Small intestine (tissue), 7 donors: ENCODE data around the gene RBBP8NL. TPM values are rescaled to one million over a fixed set of nuclear protein-coding genes. Genes with fewer than 3 reads are reported as not detected.

Source experiments
- DNase-seq, 2 donors: peaks; one replicate each; pipeline versions ENCODE4 v3.0.0 to v3.0.0-alpha.2; 2013
- FAIRE-seq: peaks from 2 replicates; lab custom pipeline; 2012; peaks lifted over from hg19 to GRCh38; lab: Jason Lieb, UNC
- H3K27ac ChIP-seq, 3 donors: one replicate each; pipeline ENCODE4 v1.5.1; 2013; ENCODE audit warnings: low read length in 2 of 3, mild to moderate bottlenecking in 2 of 3, control low read depth in 1 of 3, inconsistent platforms in 1 of 3, low read depth in 1 of 3, moderate library complexity in 1 of 3
- H3K27me3 ChIP-seq, 3 donors: one replicate each; pipeline ENCODE4 v1.6.1; 2013; ENCODE audit warnings: low read length in 3 of 3, inconsistent platforms in 1 of 3; ENCODE audit not compliant: control insufficient read depth in 3 of 3, insufficient read depth in 3 of 3
- H3K36me3 ChIP-seq, 3 donors: one replicate each; pipeline ENCODE4 v1.6.1; 2013; ENCODE audit warnings: low read length in 3 of 3, inconsistent platforms in 1 of 3, low read depth in 1 of 3, mild to moderate bottlenecking in 1 of 3, moderate library complexity in 1 of 3; ENCODE audit not compliant: control insufficient read depth in 3 of 3, insufficient read depth in 2 of 3
- H3K4me1 ChIP-seq, 3 donors: one replicate each; pipeline ENCODE4 v1.6.1; 2013; ENCODE audit warnings: low read length in 2 of 3, inconsistent platforms in 1 of 3, low read depth in 1 of 3, mild to moderate bottlenecking in 1 of 3, moderate library complexity in 1 of 3; ENCODE audit not compliant: control insufficient read depth in 3 of 3, insufficient read depth in 2 of 3
- H3K4me3 ChIP-seq, 3 donors: one replicate each; pipeline ENCODE4 v1.5.1; 2013; ENCODE audit warnings: low read length in 3 of 3, control low read depth in 1 of 3, inconsistent platforms in 1 of 3, low read depth in 1 of 3, mild to moderate bottlenecking in 1 of 3, moderate library complexity in 1 of 3
- H3K9me3 ChIP-seq, 2 donors: one replicate each; pipeline ENCODE4 v1.6.1; 2013; ENCODE audit warnings: low read depth in 1 of 2, low read length in 1 of 2; ENCODE audit not compliant: control insufficient read depth in 2 of 2, insufficient read depth in 1 of 2
- WGBS, 3 donors: extraction: QIAGEN DNeasy Blood & Tissue Kit; methylation state at CpG; one replicate each; pipeline ENCODE4 v1.1.7; 2013; 5-methylcytosine and 5-hydroxymethylcytosine counted together
- polyA plus RNA-seq, 4 donors: library from polyadenylated mRNA; stranded (reverse) in 3 of 4; unstranded in 1 of 4; fragments of 200-250 nt in 3 of 4; fragments of 120-200 nt in 1 of 4; gene quantifications; one replicate each; pipeline versions ENCODE4 v1.2.1 to v1.2.3, GENCODE V29; 2013
- donor health status: healthy with polysubstance abuse.
- donor health status: control.
- donor health status: control.
- donor health status: Bipolar disorder and iron deficiency.
- donor health status: healthy.

The RBBP8NL gene
- polyA plus RNA-seq, 4 donors, result 8.0 to 28.0 (median 13.5) TPM

DNA sequence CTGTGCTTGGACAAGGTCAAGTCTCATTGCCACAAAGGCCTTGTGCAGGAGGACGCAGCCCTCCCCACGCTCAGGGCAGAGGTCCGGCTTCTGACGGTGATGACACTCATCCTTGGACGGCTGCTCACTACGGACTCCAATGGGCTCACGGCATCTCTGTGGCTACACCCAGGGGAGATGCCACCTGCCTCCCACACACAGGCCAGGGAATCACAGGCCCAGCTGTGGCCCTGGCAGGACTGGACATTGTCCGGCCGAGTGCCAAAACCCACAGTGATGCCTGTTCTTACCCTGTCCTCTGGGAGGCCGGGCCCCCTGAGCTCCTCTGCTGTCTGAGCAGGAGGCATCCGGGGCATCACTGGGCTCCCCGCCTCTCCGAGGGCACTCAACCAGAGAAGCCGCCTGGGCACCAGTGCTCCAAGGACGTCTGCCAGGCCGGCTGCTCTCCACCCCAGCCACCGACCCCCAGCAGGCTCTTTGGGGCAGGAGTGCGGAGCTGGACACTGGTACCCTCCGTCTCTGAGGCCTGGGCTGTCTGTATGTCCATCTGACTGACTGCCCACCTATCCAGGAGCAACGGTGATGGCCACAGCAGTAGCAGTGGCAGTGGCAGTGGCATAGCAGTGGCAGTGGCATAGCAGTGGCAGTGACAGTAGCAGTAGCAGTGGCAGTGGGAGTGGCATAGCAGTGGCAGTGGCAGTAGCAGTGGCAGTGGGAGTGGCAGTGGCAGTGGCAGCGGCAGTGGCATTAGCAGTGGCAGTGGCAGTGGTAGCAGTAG is 1.9 kb downstream of the RBBP8NL start:
- no peaks in the 10 kb centered on the region for H3K9me3 ChIP-seq
- peaks cover 0 to 72% (median 2%) of the 10 kb centered on the region in 3 donors for H3K4me1 ChIP-seq
- no peaks in the 10 kb centered on the region for H3K27me3 ChIP-seq
- no peak for FAIRE-seq
- no peak overlapping the region for H3K27ac ChIP-seq
- no peak for DNase-seq
- WGBS, 3 donors, result 86 to 88% (median 87%) methylated on average over 19 to 21 of the region's 21 CpGs
- H3K4me3 ChIP-seq, result no peak overlapping the region
- peaks cover 0 to 33% (median 0%) of the 10 kb centered on the region in 3 donors for H3K36me3 ChIP-seq

DNA sequence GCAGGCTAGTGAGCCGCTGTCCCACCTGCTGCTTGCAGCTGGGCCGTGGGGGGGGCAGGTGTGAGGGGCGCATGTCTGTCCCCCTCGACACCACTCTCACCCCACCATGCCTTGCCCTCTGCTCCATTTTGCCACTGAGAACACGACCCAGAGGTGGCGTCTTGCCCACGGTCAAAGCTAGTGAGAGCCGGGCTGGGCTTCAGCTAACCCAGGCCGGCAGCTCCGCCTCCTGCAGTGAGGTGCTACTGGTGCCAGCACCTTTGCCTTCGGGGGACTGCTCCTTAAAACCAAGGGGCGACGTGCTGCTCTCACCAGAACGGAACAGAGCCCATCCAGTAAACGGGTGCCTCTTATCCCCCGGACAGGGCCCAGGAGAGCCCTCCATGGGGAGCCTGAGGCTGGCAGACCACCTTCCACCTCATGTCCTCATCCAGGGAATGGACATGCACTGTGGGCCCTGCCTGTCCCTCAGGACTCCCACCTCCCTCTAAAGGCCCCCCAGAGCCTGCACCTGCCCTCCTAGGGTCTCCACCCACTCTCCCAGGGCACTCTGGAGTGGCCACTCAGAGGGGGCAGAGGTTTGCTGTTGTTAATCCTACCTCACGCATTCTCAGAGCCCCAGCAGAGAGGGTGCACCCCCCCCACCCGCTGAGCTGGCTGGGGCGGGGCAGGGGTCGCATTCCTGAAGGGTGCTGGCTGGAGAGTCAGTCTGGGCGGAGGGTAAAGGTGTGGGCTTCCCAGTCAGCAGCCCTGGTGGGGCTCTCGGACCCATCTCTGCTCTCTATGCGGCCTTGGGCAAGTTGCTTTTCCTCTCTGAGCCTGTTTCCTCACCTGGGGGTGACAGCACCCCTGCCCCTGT is 2.9 kb downstream of the RBBP8NL start:
- H3K4me1 ChIP-seq, result peaks cover 0 to 62% (median 0%) of the 10 kb centered on the region in 3 donors
- FAIRE-seq (no peak), DNase-seq (peak in 1 of 2 donors; percentile 41)
- no peaks in the 10 kb centered on the region for H3K9me3 ChIP-seq
- WGBS, 3 donors, result 65 to 70% (median 69%) methylated on average over 23 of the region's 23 CpGs
- peaks cover 0 to 35% (median 0%) of the 10 kb centered on the region in 3 donors for H3K36me3 ChIP-seq
- no peak overlapping the region for H3K27ac ChIP-seq
- H3K27me3 ChIP-seq, result no peaks in the 10 kb centered on the region
- no peak overlapping the region for H3K4me3 ChIP-seq

DNA sequence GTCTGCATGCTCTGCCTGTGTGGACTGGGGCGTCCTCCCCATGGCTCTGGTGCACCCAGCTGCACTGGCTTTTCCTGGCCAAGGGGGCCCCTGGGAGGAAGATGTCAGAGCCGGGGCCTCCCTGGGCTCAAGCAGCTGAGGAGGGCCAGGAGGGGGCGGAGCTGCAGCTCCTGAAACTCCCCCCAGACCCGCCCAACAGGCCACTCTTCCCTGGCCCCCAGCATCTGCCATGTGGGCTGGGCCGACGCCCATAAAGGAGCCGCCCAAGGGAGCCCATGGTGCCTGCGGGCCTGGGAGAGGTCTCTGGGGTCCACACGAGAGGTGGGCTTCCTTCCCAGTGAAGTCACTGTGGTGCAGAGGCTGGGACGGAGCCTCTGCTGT is 4.0 kb downstream of the RBBP8NL start:
- peak overlapping the region in 1 of 3 donors; percentile 4 for H3K27ac ChIP-seq
- peaks cover 0 to 43% (median 0%) of the 10 kb centered on the region in 3 donors for H3K36me3 ChIP-seq
- peaks cover 0 to 51% (median 0%) of the 10 kb centered on the region in 3 donors for H3K4me1 ChIP-seq
- peak in 1 of 2 donors; percentile 71 for DNase-seq
- H3K4me3 ChIP-seq, result no peak overlapping the region
- no peaks in the 10 kb centered on the region for H3K27me3 ChIP-seq
- WGBS, 3 donors, result 47 to 61% (median 53%) methylated on average over 9 to 10 of the region's 10 CpGs
- no peak for FAIRE-seq
- H3K9me3 ChIP-seq, result no peaks in the 10 kb centered on the region

DNA sequence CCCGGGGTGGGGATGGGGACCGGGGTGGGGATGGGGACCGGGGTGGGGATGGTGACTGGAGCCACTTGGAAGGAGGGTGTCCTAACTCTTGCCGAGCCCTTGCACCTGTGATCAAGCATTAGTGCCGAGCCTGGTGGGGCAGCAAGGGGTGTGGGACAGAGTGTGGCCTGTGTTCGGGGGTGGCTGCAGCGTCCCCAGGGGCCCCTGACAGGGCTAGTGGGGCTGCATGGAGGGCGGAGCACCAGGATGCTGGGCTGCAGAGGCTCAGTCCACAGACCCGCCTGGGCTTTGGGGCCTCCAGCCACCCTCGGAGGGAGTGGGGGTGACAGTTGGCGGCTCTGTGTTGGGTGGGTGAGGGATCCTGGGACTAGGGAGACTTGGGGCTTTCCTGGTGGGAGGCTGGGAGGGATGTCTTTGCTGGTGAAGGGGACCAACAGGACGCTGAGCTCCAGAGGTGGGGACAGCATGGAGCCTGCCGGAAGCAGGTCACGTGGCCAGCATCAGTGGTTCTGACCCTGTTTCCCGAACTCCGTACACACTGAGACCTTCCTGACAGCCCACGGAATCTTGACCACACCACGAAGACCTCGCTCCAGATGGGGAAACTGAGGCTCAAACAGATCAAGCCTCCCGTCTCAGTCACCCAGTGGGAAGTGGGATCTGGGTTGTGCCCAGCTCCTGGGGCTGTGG is 4.6 kb downstream of the RBBP8NL start:
- Histone ChIP-seq H3K27ac (no peak overlapping the region), H3K9me3 (no peaks in the 10 kb centered on the region)
- no peak for FAIRE-seq

DNA sequence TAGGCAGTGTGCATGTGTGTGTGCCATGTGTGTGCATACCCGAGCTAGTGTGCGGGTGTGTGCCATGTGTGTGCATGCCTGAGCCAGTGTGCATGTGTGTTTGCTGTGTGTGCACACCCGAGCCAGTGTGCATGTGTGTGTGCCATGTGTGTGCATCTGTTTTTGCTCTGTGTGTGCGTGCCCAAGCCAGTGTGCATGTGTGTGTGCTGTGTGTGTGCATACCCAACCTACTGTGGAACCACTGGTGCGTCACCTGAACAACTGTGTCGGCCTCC is 5.7 kb downstream of the RBBP8NL start:
- no peak for FAIRE-seq
- Histone ChIP-seq H3K27ac (no peak overlapping the region), H3K4me3 (no peak overlapping the region), H3K9me3 (no peaks in the 10 kb centered on the region), H3K36me3 (peaks cover 0 to 55% (median 0%) of the 10 kb centered on the region in 3 donors), H3K4me1 (peaks cover 0 to 34% (median 0%) of the 10 kb centered on the region in 3 donors), H3K27me3 (no peaks in the 10 kb centered on the region)
- 79 to 87% (median 86%) methylated on average over 6 of the region's 6 CpGs for WGBS, 3 donors
- DNase-seq, result no peak

More for the DNA sequence above, 4.6 kb downstream of the RBBP8NL start:
- Histone ChIP-seq H3K36me3 (peaks cover 0 to 49% (median 0%) of the 10 kb centered on the region in 3 donors), H3K4me3 (no peak overlapping the region), H3K27me3 (no peaks in the 10 kb centered on the region), H3K4me1 (peaks cover 0 to 45% (median 0%) of the 10 kb centered on the region in 3 donors)
- DNase-seq, result no peak
- 80 to 85% (median 85%) methylated on average over 20 of the region's 20 CpGs for WGBS, 3 donors

DNA sequence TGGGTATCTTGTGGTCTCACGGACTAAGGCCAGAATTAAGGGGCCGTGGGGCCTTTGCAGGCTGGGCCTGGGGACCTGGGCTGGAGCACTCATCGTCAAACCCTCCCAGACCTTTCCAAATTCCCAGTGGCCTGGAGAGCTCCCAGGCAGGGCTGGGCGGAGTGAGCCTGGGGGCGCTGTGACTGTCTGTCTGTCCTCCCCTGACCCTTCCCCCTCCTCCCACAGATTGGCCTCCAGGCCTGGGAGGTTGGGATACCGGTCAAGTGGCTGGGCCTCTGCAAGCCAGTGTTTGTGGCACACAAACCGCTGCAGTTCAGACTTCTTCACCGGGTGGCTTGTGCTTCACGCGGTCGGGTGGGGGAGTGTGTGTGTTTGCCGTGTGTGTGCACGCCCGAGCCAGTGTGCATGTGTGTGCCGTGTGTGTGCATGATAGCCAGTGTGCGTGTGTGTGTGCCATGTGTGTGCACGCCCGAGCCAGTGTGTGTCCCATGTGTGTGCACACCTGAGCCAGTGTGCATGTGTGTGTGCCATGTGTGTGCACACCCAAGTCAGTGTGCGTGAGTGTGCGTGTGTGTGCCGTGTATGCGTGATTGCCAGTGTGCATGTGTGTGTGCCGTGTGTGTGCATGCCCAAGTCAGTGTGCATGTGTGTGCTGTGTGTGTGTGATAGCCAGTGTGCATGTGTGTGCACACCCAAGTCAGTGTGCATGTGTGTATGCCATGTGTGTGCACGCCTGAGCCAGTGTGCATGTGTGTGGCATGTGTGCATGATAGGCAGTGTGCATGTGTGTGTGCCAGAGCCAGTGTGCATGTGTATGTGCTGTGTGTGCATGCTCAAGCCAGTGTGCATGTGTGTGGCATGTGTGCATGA is 6.3 kb downstream of the RBBP8NL start:
- Histone ChIP-seq H3K27ac (no peak overlapping the region), H3K36me3 (peaks cover 0 to 60% (median 0%) of the 10 kb centered on the region in 3 donors), H3K27me3 (no peaks in the 10 kb centered on the region), H3K4me3 (no peak overlapping the region), H3K9me3 (no peaks in the 10 kb centered on the region), H3K4me1 (peaks cover 0 to 28% (median 0%) of the 10 kb centered on the region in 3 donors)
- FAIRE-seq (no peak), DNase-seq (no peak)
- WGBS, 3 donors, result 87 to 90% (median 89%) methylated on average over 24 of the region's 24 CpGs

DNA sequence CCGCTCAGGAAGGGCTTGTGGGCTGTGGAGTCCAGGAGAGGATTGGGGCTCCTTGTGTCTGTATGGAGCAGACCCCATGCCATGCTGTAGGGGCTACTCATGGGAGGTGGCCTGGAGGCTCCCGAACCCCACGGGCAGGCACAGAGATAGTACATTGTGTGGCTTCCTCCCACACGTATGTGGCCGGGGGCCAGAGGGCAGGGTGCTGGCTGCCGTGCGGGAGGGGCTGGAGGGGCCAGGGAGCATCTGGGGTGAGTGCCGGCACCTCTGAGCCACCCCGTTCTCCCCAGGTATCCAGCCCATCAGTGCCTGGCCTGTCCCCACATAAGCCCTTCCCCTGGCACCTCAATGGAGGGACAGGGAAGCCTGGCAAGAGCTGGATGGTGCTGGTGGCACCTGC is 7.6 kb downstream of the RBBP8NL start:
- Histone ChIP-seq H3K4me1 (peaks cover 0 to 32% (median 0%) of the 10 kb centered on the region in 3 donors), H3K27me3 (no peaks in the 10 kb centered on the region), H3K9me3 (no peaks in the 10 kb centered on the region), H3K36me3 (peaks cover 0 to 63% (median 0%) of the 10 kb centered on the region in 3 donors), H3K4me3 (no peak overlapping the region), H3K27ac (no peak overlapping the region)
- no peak for DNase-seq
- WGBS, 3 donors, result 57 to 76% (median 73%) methylated on average over 9 of the region's 9 CpGs
- FAIRE-seq, result no peak
